Progenitor cell of endocrine pancreas (in vitro differentiated cells): Measurements from ENCODE around the gene RALGAPB. TPM values are rescaled to one million over a fixed set of nuclear protein-coding genes. Genes with fewer than 3 reads are reported as not detected.

Source experiments
- DNase-seq: peaks from one replicate; pipeline ENCODE4 v3.0.0; 2021; ENCODE audit warnings: low spot score; ENCODE audit not compliant: unreplicated experiment
- H3K27ac Mint-ChIP-seq: 2 replicates; pipeline ENCODE4 v1.8.0; 2021; ENCODE audit warnings: mild to moderate bottlenecking, moderate library complexity, mixed read lengths
- H3K27me3 Mint-ChIP-seq: 2 replicates; pipeline ENCODE4 v1.8.0; 2021; ENCODE audit warnings: mixed read lengths
- H3K36me3 Mint-ChIP-seq: 2 replicates; pipeline ENCODE4 v1.8.0; 2022; ENCODE audit warnings: mixed read lengths; ENCODE audit not compliant: insufficient read depth
- H3K4me1 Mint-ChIP-seq: 2 replicates; pipeline ENCODE4 v1.8.0; 2021; ENCODE audit warnings: low read depth, mixed read lengths
- H3K4me3 Mint-ChIP-seq: 2 replicates; pipeline ENCODE4 v1.8.0; 2021; ENCODE audit warnings: low read depth, mild to moderate bottlenecking, moderate library complexity, mixed read lengths
- H3K9me3 Mint-ChIP-seq: 2 replicates; pipeline ENCODE4 v1.8.0; 2021; ENCODE audit warnings: low read depth, mixed read lengths
- total RNA-seq: library from RNA; stranded (reverse); gene quantifications from 2 replicates; pipeline ENCODE4 v1.2.1, GENCODE V29; 2021
- TF ChIP-seq, protein P1 (sequence below): fragments of 200-600 bp; sonication (generic); IDR thresholded peaks from one replicate; pipeline ENCODE4 v1.5.0; 2021; ENCODE audit warnings: antibody characterized with exemption, mild to moderate bottlenecking; ENCODE audit not compliant: unreplicated experiment

Gene RALGAPB
- total RNA-seq, 1 donor from 2014 or later = 42.3 TPM

DNA sequence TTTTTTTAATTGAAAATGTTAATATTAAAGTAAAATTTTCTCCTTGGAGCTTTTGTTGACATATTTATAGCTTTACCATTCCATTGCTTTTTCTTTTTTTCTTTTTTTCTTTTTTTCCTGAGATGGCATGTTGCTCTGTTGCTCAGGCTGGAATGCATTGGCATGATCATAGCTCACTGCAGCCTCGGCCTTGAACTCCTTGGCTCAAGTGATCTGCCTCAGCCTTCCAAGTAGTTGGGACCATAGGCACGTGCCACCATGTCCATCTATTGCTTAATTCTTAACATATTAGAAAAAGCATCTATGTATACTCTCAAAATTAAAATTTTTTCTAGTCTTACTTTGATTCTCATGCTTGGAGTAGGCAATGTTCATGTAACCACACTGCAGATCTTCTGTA lies 43.0 kb downstream of the RALGAPB start:
- Mint-ChIP-seq H3K36me3 (peaks cover 19% of the 10 kb centered on the region), H3K9me3 (no peaks in the 10 kb centered on the region), H3K27me3 (no peaks in the 10 kb centered on the region), H3K4me3 (no peak overlapping the region), H3K27ac (no peak overlapping the region), H3K4me1 (peaks cover 7% of the 10 kb centered on the region)
- no peak for DNase-seq
- TF ChIP-seq, protein P1, sequence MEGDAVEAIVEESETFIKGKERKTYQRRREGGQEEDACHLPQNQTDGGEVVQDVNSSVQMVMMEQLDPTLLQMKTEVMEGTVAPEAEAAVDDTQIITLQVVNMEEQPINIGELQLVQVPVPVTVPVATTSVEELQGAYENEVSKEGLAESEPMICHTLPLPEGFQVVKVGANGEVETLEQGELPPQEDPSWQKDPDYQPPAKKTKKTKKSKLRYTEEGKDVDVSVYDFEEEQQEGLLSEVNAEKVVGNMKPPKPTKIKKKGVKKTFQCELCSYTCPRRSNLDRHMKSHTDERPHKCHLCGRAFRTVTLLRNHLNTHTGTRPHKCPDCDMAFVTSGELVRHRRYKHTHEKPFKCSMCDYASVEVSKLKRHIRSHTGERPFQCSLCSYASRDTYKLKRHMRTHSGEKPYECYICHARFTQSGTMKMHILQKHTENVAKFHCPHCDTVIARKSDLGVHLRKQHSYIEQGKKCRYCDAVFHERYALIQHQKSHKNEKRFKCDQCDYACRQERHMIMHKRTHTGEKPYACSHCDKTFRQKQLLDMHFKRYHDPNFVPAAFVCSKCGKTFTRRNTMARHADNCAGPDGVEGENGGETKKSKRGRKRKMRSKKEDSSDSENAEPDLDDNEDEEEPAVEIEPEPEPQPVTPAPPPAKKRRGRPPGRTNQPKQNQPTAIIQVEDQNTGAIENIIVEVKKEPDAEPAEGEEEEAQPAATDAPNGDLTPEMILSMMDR = no peak

DNA sequence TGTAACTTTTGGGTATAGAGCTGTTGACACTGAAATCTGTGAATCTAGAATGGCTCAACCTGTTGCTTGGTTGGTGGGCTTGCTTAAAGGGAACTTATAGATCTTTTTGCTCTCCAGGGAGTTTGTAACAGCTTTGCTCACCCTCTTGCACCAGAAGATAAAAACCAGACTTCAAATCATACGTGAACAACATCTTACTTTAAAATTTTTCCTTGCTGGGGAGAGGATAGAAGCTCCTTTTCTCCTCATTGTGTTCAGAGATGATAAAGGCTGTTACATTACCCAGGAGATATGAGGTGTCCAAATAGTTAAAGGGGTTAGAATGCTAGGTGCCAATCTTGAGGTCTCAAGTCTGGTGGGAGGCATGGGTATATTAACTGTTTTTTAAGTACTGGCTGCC lies 46.8 kb downstream of the RALGAPB start:
- H3K4me1 Mint-ChIP-seq = no peaks in the 10 kb centered on the region
- TF ChIP-seq, protein P1 = no peak
- no peak overlapping the region for H3K4me3 Mint-ChIP-seq
- H3K27ac Mint-ChIP-seq = no peak overlapping the region
- peaks cover 14% of the 10 kb centered on the region for H3K36me3 Mint-ChIP-seq
- DNase-seq = no peak
- H3K9me3 Mint-ChIP-seq = no peaks in the 10 kb centered on the region
- H3K27me3 Mint-ChIP-seq = no peaks in the 10 kb centered on the region

DNA sequence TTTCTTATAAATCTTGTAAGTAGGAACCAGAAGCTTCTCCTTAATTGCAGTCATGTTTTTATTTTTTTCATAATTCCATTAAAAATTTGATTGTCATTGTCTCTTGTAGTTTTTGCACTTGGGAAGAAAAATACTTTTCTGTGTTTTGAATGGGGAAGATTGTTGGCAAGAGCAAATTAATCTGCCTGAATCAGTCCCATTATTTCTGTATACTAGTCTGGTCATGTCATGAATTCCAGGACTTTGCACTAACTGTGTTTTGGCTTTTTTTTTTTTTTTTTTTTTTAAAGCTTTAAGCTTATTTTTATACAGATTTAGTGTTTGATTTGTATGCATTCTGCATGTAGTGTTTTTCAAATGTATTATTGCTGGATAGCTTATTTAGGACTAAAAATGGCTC lies 47.6 kb downstream of the RALGAPB start:
- no peaks in the 10 kb centered on the region for H3K4me1 Mint-ChIP-seq
- no peak for DNase-seq
- no peaks in the 10 kb centered on the region for H3K9me3 Mint-ChIP-seq
- TF ChIP-seq, protein P1 = no peak
- H3K27me3 Mint-ChIP-seq = no peaks in the 10 kb centered on the region
- no peak overlapping the region for H3K27ac Mint-ChIP-seq
- H3K36me3 Mint-ChIP-seq = peaks cover 16% of the 10 kb centered on the region
- H3K4me3 Mint-ChIP-seq = no peak overlapping the region

DNA sequence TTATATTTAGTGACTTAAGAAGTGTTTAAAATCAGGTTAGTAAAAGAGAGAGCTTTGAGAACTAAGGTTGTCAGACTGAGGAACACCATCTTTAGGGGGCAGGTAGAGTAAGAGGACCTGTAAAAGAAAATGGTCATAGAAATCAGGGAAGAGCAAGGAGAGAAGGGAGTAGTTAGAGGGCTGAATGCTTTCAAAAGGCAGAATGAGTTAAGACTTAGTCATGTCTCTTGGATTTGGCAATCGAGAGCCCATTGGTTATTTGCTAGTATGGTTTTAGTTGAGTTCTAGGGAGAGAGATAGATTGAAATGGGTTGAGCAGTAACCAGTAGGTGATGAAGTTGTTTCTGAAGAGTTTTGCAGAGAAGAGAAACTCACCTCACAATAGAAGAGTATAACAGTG lies 51.1 kb downstream of the RALGAPB start:
- Mint-ChIP-seq H3K4me1 (no peaks in the 10 kb centered on the region), H3K36me3 (peaks cover 7% of the 10 kb centered on the region), H3K27ac (no peak overlapping the region), H3K4me3 (no peak overlapping the region), H3K9me3 (no peaks in the 10 kb centered on the region), H3K27me3 (no peaks in the 10 kb centered on the region)
- TF ChIP-seq, protein P1 = no peak
- DNase-seq = no peak

DNA sequence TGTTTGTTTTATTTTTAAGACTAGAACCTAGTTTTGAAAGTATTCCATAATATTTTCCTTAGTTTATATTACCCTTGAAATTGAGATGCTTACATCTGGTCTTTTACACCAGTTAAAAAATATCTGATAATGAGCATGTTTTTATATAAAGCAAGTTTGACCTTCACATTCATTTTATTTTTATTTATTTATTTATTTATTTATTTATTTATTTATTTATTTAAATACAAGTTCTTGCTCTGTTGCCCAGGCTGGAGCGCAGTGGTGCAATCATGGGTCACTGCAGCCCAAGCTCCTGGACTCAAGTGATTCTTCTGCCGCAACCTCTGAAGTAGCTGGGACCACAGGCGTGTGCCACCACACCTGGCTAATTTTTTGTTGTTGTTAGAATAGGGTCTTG lies 55.5 kb downstream of the RALGAPB start:
- Mint-ChIP-seq H3K27me3 (no peaks in the 10 kb centered on the region), H3K4me1 (no peaks in the 10 kb centered on the region), H3K27ac (no peak overlapping the region), H3K36me3 (peaks cover 8% of the 10 kb centered on the region), H3K4me3 (no peak overlapping the region), H3K9me3 (no peaks in the 10 kb centered on the region)
- TF ChIP-seq, protein P1 = no peak
- DNase-seq = no peak

DNA sequence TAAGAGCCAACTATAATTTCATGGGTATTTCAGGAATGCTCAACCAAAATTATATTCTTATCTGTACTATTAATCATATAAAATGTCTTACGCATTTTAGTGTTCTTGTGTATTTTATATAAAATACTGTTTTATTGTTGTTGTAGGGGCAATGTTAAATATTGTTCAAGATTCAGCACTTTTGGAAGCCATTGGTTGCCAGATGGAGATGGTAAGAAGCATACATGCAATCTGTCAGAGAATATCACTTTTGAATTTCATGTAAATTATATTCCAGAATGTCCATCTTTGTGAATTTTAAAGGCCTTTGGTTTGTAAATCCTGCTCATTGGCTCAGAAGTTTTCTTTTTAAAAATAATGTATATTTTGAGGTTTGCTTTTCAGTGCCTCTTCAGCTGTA lies 58.4 kb downstream of the RALGAPB start:
- TF ChIP-seq, protein P1 = no peak
- no peak overlapping the region for H3K27ac Mint-ChIP-seq
- H3K27me3 Mint-ChIP-seq = no peaks in the 10 kb centered on the region
- H3K36me3 Mint-ChIP-seq = peaks cover 9% of the 10 kb centered on the region
- no peak for DNase-seq
- H3K9me3 Mint-ChIP-seq = no peaks in the 10 kb centered on the region
- H3K4me3 Mint-ChIP-seq = no peak overlapping the region
- H3K4me1 Mint-ChIP-seq = no peaks in the 10 kb centered on the region
